OCI-LY7 (cell line): ENCODE measurements around the gene LRRN2.

Source experiments
- EZH2phosphoT487 ChIP-seq: fragments of 200-600 bp; sonication (generic); IDR thresholded peaks from 2 replicates; pipeline ENCODE4 v1.6.1; 2018; ENCODE audit warnings: low read depth, borderline replicate concordance, mild to moderate bottlenecking, mixed run types, antibody characterized with exemption, low read length, moderate library complexity, mixed read lengths
- TF ChIP-seq, protein P1 (sequence below): fragments of 200-600 bp; sonication (generic); conservative IDR thresholded peaks from 2 replicates; pipeline ENCODE4 v1.5.1; 2014; ENCODE audit warnings: mild to moderate bottlenecking, antibody characterized with exemption, low read length, moderate library complexity, mixed read lengths

DNA sequence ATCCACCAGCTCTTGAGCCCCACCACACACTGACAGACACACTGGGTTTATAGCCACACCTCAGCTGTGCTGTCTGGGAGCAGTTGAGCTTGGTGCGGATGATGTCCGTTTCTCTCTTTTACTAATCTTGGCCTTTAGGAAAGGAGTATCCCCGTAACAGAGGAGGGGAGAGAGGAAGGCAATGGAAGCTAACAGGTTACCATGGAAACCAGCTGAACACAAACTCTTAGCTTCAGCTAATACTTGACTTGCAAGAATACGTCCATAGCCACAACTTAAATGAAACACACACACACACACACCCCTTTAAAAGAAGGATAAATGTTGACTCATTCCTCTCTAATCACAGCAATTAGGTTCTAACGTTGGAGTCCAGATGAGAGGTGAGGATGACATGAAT lies 28.0 kb upstream of the LRRN2 start:
- TF ChIP-seq, protein P1, sequence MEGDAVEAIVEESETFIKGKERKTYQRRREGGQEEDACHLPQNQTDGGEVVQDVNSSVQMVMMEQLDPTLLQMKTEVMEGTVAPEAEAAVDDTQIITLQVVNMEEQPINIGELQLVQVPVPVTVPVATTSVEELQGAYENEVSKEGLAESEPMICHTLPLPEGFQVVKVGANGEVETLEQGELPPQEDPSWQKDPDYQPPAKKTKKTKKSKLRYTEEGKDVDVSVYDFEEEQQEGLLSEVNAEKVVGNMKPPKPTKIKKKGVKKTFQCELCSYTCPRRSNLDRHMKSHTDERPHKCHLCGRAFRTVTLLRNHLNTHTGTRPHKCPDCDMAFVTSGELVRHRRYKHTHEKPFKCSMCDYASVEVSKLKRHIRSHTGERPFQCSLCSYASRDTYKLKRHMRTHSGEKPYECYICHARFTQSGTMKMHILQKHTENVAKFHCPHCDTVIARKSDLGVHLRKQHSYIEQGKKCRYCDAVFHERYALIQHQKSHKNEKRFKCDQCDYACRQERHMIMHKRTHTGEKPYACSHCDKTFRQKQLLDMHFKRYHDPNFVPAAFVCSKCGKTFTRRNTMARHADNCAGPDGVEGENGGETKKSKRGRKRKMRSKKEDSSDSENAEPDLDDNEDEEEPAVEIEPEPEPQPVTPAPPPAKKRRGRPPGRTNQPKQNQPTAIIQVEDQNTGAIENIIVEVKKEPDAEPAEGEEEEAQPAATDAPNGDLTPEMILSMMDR: no peak
- TF ChIP-seq EZH2phosphoT487: no peak
